HG03045 (cell line): ENCODE data around the gene ATOH8.
"Not testable (repeated sequence)": the region's sequence is repeated elsewhere in the genome, so short reads cannot be mapped to it uniquely, and the experiment has no call there.

Experiments
- ATAC-seq: cut with Tn5 transposase; IDR thresholded peaks from one replicate; pipeline ENCODE4 v1.9.1; 2021; ENCODE audit warnings: mild to moderate bottlenecking, moderate library complexity; ENCODE audit not compliant: unreplicated experiment

ATOH8 gene

DNA sequence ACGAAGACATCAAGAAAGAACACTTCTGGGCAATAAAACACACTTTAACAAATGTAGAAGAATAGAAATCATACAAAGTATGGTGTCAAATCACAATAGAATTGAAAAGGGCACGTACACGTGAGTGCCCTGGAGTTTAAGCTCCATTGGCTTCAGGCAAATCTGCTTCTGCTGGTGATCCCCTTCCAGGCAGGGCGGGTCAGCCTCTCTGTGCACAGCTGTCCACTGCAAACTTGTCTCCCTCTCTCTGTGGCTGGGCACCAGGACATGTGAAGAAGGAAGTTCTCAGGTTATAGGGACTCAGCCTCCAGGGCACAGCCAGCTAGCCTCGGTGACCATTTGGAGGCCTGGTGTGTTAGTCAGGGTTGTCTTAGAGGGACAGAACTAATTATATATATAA is 69.0 kb downstream of the ATOH8 start:
- no peak for ATAC-seq

DNA sequence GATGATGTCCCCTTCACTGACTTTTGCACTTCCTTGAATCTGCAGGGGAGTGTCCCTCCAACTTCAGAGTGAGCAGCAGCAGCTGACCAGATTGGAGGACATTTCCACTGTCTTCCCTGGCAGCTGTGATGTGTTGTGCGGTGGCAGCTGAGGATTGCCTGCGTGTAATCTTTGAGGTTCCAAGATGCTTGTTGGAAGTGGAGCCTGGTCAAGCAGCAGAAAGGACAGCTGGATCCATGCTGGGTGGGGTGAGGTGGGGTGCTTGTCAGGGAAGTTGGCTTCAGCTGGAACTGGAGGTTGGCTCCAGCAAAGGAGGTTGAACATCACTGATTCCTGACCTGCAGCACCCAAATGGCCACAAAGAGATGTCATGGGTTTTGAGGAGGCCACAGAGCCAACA is 70.2 kb downstream of the ATOH8 start:
- no peak for ATAC-seq

DNA sequence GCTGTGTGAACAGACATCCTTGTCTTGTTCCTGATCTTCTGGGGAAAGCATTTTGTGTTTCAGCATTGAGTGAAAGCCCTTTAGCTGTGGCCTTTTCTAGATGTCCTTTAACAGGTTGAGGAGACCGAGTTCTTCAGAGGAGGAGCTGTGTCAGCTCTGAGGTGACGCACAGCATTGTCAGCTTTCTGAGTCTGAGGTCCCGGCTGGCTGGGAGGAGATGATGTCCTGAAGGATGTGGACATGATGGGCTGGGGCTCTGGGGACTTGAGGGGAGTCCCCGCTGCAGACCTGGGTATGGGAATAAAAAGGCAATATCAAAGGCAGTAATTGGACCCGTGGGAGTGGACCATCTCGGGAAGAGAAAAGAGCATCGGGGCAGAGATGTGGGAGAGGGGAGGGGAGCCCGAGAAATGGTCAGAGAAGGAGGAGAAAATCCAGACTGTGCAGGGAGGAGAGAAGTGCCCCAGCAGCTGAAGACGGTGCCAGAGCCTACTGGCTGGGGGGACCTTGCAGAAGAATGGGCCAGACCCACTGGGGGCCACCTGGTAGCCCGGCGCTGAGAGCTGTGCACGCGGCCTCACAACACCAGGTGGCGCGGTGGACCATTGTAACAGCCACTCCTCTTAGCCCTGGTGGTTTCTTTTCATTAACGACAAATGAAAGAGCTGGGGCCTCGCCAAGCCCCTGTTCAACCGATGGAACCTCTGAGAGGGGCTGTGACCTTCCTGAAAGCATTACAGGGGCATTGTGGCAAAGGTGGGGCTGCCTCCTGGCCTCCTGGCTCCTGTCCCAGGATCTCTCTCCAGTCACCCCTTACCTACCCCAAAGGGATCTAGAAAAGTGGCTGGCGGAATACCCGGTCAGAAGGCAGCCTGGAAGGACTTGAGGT is 73.4 kb downstream of the ATOH8 start:
- ATAC-seq = peak; percentile 72

DNA sequence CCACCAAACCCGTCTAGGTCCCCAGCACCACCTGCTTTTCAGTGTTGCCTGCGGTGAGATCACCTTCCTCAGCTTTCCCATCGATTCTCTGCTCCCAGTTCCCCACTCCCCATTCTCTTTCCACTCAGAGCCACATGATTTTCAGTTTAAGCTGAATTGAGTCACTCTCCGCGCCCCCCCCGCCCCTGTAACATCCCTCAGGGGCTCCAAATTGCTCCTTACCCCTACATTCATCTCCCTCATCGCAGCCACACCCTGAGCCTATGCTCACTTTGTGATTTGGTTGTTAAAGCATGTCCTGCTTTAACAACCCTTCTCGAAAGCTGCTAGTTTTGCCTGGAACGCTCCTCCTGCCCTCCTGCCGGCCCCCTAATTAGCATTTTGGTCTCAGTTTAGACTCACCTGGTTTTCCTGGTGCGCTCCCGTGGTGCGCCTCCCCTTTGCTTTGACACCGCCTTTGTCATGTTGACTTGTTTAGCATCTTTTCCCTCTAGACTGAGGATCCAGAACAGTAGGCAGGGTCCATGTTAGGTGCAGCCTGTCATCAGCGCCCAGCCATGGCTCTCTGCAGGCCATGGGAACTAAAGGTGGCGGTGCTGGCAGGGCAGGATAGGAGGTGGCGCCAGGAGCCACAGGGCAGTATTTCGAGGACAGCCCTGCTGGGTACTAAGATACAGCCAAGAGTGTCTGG is 74.2 kb downstream of the ATOH8 start:
- no peak for ATAC-seq

DNA sequence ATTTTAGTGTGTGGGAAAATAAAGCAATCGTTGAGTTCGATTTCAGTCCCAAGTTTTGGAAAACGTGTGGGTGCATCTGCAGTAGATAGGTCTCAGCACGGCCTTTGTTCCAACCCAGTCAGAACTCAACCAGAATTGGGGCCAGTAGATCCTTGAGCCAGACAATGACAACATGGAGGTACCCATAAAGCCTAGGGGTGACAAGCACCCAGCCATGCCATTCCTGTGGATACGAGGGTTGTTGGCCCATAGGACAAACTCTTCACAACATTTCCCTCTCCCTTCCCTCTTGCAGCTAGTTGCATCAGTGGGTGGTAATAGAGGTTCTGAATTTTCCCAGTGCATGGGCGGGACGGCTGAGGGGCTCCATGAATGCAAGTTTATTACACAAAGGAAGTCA is 74.9 kb downstream of the ATOH8 start:
- no peak for ATAC-seq

DNA sequence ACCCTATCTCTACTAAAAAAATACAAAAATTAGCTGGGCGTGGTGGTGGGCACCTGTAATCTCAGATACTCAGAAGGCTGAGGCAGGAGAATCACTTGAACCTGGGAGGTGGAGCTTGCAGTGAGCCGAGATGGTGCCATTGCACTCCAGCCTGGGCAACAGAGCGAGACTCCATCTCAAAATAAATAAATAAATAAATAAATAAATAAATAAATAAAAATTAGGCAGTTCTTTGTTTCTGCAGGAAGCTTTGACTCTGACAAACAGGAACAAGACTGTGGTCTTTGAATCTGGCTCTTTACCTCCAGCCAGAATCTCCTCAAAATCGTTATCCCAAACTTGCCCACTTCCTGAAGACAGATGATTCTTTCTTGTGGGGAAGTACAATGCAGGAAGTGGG is 75.6 kb downstream of the ATOH8 start:
- ATAC-seq = not testable (repeated sequence)

DNA sequence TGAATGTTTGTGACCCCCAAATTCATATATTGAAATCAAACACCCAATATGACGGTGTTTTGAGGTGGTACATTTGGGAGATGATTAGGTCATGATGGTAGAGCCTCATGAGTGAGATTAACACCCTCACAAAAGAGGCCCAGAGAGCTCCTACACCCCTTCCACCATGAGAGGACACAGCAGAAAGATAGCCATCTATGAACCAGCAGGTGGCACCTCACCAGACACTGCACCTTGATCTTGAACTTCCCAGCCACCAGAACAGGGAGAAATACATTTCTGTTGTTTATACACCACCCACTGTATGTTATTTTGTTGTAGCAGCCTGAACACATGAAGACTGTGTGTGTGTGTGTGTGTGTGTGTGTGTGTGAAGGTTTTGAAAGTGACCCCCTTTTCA is 76.9 kb downstream of the ATOH8 start:
- ATAC-seq = no peak

DNA sequence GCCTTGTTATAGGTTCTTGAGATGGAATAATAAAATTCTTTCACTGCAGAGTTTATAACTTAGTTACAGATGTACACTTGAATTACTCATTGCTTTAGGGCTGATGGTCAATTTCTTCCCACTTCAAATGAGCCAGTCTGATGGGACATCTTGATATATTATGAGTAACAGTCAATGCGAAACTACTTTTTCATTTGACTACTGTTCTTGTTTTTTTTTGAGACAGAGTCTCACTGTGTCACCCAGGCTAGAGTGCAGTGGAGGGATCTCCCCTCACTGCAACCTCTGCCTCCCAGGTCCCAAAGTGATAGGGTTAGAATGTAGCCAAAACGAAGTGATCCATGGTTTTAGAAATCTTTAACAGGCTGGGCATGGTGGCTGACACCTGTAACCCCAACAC is 77.9 kb downstream of the ATOH8 start:
- no peak for ATAC-seq

DNA sequence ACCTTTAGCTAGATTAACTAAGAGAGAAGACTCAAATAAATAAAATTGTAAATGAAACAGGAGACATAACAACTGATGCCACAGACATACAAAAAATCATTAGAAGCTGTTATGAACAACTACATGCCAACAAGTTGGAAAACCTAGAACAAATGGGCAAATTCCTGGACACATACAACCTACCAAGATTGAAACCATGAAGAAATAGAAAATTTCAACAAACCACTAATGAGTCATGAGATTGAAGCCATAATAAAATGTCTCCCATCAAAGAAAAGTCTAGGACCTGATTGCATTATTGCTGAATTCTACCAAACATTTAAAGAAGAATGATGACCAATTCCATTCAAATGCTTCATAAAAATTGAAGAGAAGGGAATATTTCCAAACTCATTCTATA is 80.7 kb downstream of the ATOH8 start:
- no peak for ATAC-seq
